Measurements from ENCODE around the gene HOXC12.

- TF ChIP-seq CTCF (IDR thresholded peaks at IDR 0.05) = no peak
- no peak for TF ChIP-seq POLR2A (IDR thresholded peaks at IDR 0.05)
- TF ChIP-seq POLR2AphosphoS5 (IDR thresholded peaks at IDR 0.05) = no peak
Observed at GRCh38 chr12:53973236-53974042, 18.7 kb downstream of the HOXC12 start.

All from upper lobe of left lung (tissue), 4 donors.